K562 (cell line): Measurements from ENCODE around the gene ENKUR. TPM values are rescaled to one million over a fixed set of nuclear protein-coding genes. Genes with fewer than 3 reads are reported as not detected.

ENCODE experiments used
- ATAC-seq: fragments of 200-7000 bp; cut with Tn5 transposase; 3 replicates; pipeline ENCODE4 v1.9.1; 2020; ENCODE audit warnings: moderate library complexity
- BruUV-seq: library from RNA; stranded (reverse); fragments of 400-500 nt; replicated peaks from 2 replicates; lab custom pipeline; 2021; lab: Mats Ljungman, UMichigan
- CTCF ChIA-PET: fragments of 300-600 bp; formaldehyde crosslinking; extraction: SDS; loops from one replicate; lab custom pipeline; 2021; ENCODE audit warnings: low intra/inter-chr PET ratio; lab: Yijun Ruan, JAX
- POLR2A ChIA-PET: fragments of 300-600, 350-650 bp; sonication (Branson Sonifier 250); formaldehyde crosslinking; extraction: SDS; loops from one replicate; lab custom pipeline; 2021; ENCODE audit warnings: antibody characterized with exemption, inconsistent platforms; lab: Yijun Ruan, JAX
- DNase-seq, 4 experiments: peaks; one replicate each; pipeline versions ENCODE4 v3.0.0 to v3.0.0-alpha.2; 2011 to 2018; ENCODE audit warnings: low spot score in 3 of 4, mixed read lengths in 3 of 4; ENCODE audit errors: extremely low read depth in 1 of 4
- FAIRE-seq: peaks from 2 replicates; lab custom pipeline; 2011; peaks lifted over from hg19 to GRCh38; lab: Jason Lieb, UNC
- H2AFZ ChIP-seq: 2 replicates; pipeline ENCODE4 v1.6.0; 2011; ENCODE audit warnings: low read depth, low read length, control low read depth, inconsistent platforms
- H3K27ac ChIP-seq: fragments of 200-600 bp; 3 replicates; pipeline ENCODE4 v1.8.0; 2011; ENCODE audit warnings: low read depth, mild to moderate bottlenecking, control low read depth, inconsistent platforms, low read length, moderate library complexity, mixed read lengths; ENCODE audit errors: extremely low read depth
- H3K27me3 ChIP-seq, 2 experiments: fragments of 300-600 bp in 1 of 2; 2 replicates in 1 of 2; 3 replicates in 1 of 2; pipeline versions ENCODE4 v1.6.0 to v1.8.0; 2011; ENCODE audit warnings: inconsistent platforms in 2 of 2, low read length in 2 of 2, mild to moderate bottlenecking in 1 of 2, mixed read lengths in 1 of 2, moderate library complexity in 1 of 2; ENCODE audit not compliant: control insufficient read depth in 2 of 2, insufficient read depth in 2 of 2
- H3K36me3 ChIP-seq: fragments of 300-600 bp; 3 replicates; pipeline ENCODE4 v1.8.0; 2011; ENCODE audit warnings: mild to moderate bottlenecking, low read length, inconsistent platforms; ENCODE audit not compliant: control insufficient read depth, insufficient read depth
- H3K4me1 ChIP-seq, 2 experiments: fragments of 200-600 bp in 1 of 2; replicated peaks in 1 of 2; 2 replicates in 1 of 2; 3 replicates in 1 of 2; pipeline versions ENCODE4 v1.5.1 to v1.8.0; 2011; ENCODE audit warnings: inconsistent platforms in 2 of 2, low read length in 2 of 2, mild to moderate bottlenecking in 1 of 2, mixed read lengths in 1 of 2, moderate library complexity in 1 of 2; ENCODE audit not compliant: control insufficient read depth in 2 of 2, insufficient read depth in 2 of 2
- H3K4me2 ChIP-seq: 2 replicates; pipeline ENCODE4 v1.6.1; 2011; ENCODE audit warnings: low read length, control low read depth, inconsistent platforms, mixed read lengths; ENCODE audit not compliant: insufficient read depth
- H3K4me3 ChIP-seq: fragments of 200-600 bp; sonication (generic), shearing (Covaris generic); 2 replicates; pipeline ENCODE4 v1.5.1; 2016; ENCODE audit warnings: control low read depth, inconsistent platforms
- H3K79me2 ChIP-seq: fragments of 200-600 bp; 3 replicates; pipeline ENCODE4 v1.8.0; 2011; ENCODE audit warnings: low read length, inconsistent platforms; ENCODE audit not compliant: control insufficient read depth, insufficient read depth
- H3K9ac ChIP-seq, 2 experiments: 2 replicates each; pipeline versions ENCODE4 v1.6.0 to v1.6.1; 2011; ENCODE audit warnings: low read depth in 2 of 2, low read length in 2 of 2, control low read depth in 1 of 2, inconsistent platforms in 1 of 2, mild to moderate bottlenecking in 1 of 2, mixed read lengths in 1 of 2; ENCODE audit not compliant: insufficient read depth in 1 of 2
- H3K9me1 ChIP-seq: one replicate; pipeline ENCODE4 v1.6.0; 2011; ENCODE audit warnings: inconsistent platforms, mild to moderate bottlenecking, low read length, moderate library complexity; ENCODE audit not compliant: control insufficient read depth, insufficient read depth
- H3K9me3 ChIP-seq: replicated peaks from 2 replicates; pipeline ENCODE4 v1.5.1; 2011; ENCODE audit warnings: low read depth, low read length, inconsistent platforms; ENCODE audit not compliant: control insufficient read depth, insufficient read depth
- H4K20me1 ChIP-seq: replicated peaks from 2 replicates; pipeline ENCODE4 v1.6.1; 2011; ENCODE audit warnings: low read length, inconsistent platforms, mixed read lengths; ENCODE audit not compliant: control insufficient read depth, insufficient read depth
- BRCA1 ChIP-seq, 2 experiments: fragments of 450-650 bp in 1 of 2; sonication (generic) in 1 of 2; formaldehyde crosslinking in 1 of 2; IDR thresholded peaks; 2 replicates each; pipeline versions ENCODE4 v1.5.0 to v1.6.1; 2017 to 2020; ENCODE audit warnings: mild to moderate bottlenecking in 1 of 2, missing genetic modification reagents in 1 of 2
- CHAMP1 ChIP-seq: fragments of 450-650 bp; IDR thresholded peaks from 2 replicates; pipeline ENCODE4 v1.6.1; 2016; ENCODE audit warnings: mild to moderate bottlenecking
- POLR2H ChIP-seq: IDR thresholded peaks from 2 replicates; pipeline ENCODE4 v1.6.1; 2016; ENCODE audit warnings: missing genetic modification characterization, low read depth, mild to moderate bottlenecking, control low read depth, missing compliant biosample characterization, moderate library complexity
- TAF7 ChIP-seq: fragments of 450-650 bp; IDR thresholded peaks from 2 replicates; pipeline ENCODE4 v1.6.1; 2016; ENCODE audit warnings: missing genetic modification characterization, missing compliant biosample characterization
- WGBS: fragments of 100-300 bp; shearing (Covaris generic); methylation state at CpG from one replicate; pipeline ENCODE4 v1.1.6; 2016; ENCODE audit warnings: low coverage, mixed read lengths; ENCODE audit not compliant: insufficient coverage; ENCODE audit errors: missing lambda C conversion rate; 5-methylcytosine and 5-hydroxymethylcytosine counted together
- in situ Hi-C: fragments of 300-500 bp; cut with MboI; formaldehyde crosslinking; loops from 4 replicates; pipeline ENCODE4 v1.15.0; 2018; ENCODE audit warnings: inconsistent platforms, mixed read lengths
- intact Hi-C: fragments of 100-400 bp; cut with micrococcal nuclease; formaldehyde crosslinking; loops from 2 replicates; pipeline ENCODE4 v1.14.2; 2022
- polyA plus RNA-seq, 8 experiments: library from polyadenylated mRNA; depleted of rRNA in 4 of 8; stranded (reverse) in 5 of 8; unstranded in 3 of 8; fragments of >200 nt; fragmentation: Nextera tagmentation in 2 of 8; fragmentation: Illumina TruSeq in 1 of 8; extraction: Ambion mirVana in 2 of 8; extraction: Trizol in 1 of 8; gene quantifications; 2 replicates each; pipeline versions ENCODE4 v1.2.1 to v1.2.3, GENCODE V29; 2011 to 2014; ENCODE audit warnings: inconsistent platforms in 1 of 8, missing spikeins in 1 of 8
- total RNA-seq, 7 experiments: library from RNA; depleted of rRNA in 6 of 7; stranded (reverse); fragments of >200 nt in 6 of 7; fragmentation: Illumina TruSeq in 2 of 7; extraction: Trizol in 2 of 7; gene quantifications; 2 replicates each; pipeline versions ENCODE4 v1.2.1 to v1.2.3, GENCODE V29; 2011 to 2021; ENCODE audit warnings: low replicate concordance in 1 of 7
- TF ChIP-seq, protein P1 (sequence below), 2 experiments: fragments of 450-650 bp in 1 of 2; IDR thresholded peaks; 2 replicates each; pipeline ENCODE4 v1.6.1; 2011 to 2017; ENCODE audit warnings: low read depth in 2 of 2, antibody characterized with exemption in 1 of 2, borderline replicate concordance in 1 of 2, low read length in 1 of 2, mild to moderate bottlenecking in 1 of 2, mixed read lengths in 1 of 2; ENCODE audit not compliant: control insufficient read depth in 1 of 2
- TF ChIP-seq, protein P2 (sequence below), 2 experiments: fragments of 200-800 bp in 1 of 2; sonication (Bioruptor generic) in 1 of 2; sonication (generic) in 1 of 2; formaldehyde crosslinking in 1 of 2; IDR thresholded peaks in 1 of 2; conservative IDR thresholded peaks in 1 of 2; 2 replicates each; pipeline versions ENCODE4 v1.5.0 to v1.6.1; 2016 to 2020; ENCODE audit warnings: missing compliant biosample characterization in 1 of 2, missing genetic modification characterization in 1 of 2, missing genetic modification reagents in 1 of 2
- TF ChIP-seq, protein P3 (sequence below): fragments of 450-650 bp; IDR thresholded peaks from 2 replicates; pipeline ENCODE4 v1.6.1; 2018; ENCODE audit not compliant: partially characterized antibody

ENKUR gene
- total and polyA plus RNA-seq, 9 of the 15 experiments (the other 6 are each of a cell fraction or from before 2014, with no cell fraction given): 0.06 to 0.46 (median 0.20) TPM

DNA sequence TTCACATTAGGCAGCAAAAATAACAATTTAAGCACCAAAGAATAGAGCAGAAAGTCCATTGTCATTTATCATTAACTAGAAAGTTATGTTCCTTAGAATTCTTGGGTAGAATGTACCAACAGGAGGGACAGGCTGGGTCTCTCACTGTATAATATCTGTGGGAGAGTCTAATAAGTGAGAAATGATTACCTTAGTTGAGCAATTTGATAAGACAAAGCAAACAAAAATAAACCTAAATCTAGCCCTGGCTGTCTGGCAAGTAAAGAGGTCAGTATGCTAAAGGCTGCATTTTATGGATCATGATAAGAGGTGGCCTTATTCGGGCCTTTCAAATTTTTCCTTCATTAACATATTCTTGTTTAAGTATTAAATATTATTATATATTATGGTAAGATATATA lies 36.1 kb upstream of the ENKUR start (continued):
- TF ChIP-seq, protein P1, sequence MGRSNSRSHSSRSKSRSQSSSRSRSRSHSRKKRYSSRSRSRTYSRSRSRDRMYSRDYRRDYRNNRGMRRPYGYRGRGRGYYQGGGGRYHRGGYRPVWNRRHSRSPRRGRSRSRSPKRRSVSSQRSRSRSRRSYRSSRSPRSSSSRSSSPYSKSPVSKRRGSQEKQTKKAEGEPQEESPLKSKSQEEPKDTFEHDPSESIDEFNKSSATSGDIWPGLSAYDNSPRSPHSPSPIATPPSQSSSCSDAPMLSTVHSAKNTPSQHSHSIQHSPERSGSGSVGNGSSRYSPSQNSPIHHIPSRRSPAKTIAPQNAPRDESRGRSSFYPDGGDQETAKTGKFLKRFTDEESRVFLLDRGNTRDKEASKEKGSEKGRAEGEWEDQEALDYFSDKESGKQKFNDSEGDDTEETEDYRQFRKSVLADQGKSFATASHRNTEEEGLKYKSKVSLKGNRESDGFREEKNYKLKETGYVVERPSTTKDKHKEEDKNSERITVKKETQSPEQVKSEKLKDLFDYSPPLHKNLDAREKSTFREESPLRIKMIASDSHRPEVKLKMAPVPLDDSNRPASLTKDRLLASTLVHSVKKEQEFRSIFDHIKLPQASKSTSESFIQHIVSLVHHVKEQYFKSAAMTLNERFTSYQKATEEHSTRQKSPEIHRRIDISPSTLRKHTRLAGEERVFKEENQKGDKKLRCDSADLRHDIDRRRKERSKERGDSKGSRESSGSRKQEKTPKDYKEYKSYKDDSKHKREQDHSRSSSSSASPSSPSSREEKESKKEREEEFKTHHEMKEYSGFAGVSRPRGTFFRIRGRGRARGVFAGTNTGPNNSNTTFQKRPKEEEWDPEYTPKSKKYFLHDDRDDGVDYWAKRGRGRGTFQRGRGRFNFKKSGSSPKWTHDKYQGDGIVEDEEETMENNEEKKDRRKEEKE (IDR thresholded peaks at IDR 0.05; ENCODE audit: borderline replicate concordance in 1 of 2, control insufficient read depth in 1 of 2, low read depth in 2 of 2, low read length in 1 of 2): no peak
- TF ChIP-seq BRCA1 (IDR thresholded peaks at IDR 0.05) (no peak), BRCA1 (CRISPR knock-in tag; IDR thresholded peaks at IDR 0.05) (no peak), TAF7 (tag) (no peak)

GRCh38 chr10:25050402-25050801 lies 34.4 kb upstream of the ENKUR start:
- ATAC-seq (no peak), DNase-seq (no peak), FAIRE-seq (no peak)
- Histone ChIP-seq H3K27me3 (no peaks in the 10 kb centered on the region), H3K36me3 (no peaks in the 10 kb centered on the region), H3K4me1 (peaks cover 7 to 18% of the 10 kb centered on the region in 2 experiments; a peak in 4 of 5 replicates), H3K4me3 (no peak overlapping the region), H3K4me2 (no peak overlapping the region), H4K20me1 (no peaks in the 10 kb centered on the region), H2AFZ (no peak overlapping the region), H3K9me3 (peaks cover 5% of the 10 kb centered on the region)
- in situ Hi-C loops (no loop called here), intact Hi-C loops (no loop called here)
- ChIA-PET POLR2A (no interaction called here), CTCF (no interaction called here)
- BruUV-seq: no TSS peak
- WGBS: 63% methylated on average over 9 of the region's 9 CpGs
- TF ChIP-seq, protein P2, sequence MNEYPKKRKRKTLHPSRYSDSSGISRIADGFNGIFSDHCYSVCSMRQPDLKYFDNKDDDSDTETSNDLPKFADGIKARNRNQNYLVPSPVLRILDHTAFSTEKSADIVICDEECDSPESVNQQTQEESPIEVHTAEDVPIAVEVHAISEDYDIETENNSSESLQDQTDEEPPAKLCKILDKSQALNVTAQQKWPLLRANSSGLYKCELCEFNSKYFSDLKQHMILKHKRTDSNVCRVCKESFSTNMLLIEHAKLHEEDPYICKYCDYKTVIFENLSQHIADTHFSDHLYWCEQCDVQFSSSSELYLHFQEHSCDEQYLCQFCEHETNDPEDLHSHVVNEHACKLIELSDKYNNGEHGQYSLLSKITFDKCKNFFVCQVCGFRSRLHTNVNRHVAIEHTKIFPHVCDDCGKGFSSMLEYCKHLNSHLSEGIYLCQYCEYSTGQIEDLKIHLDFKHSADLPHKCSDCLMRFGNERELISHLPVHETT (CRISPR knock-in tag; conservative IDR thresholded peaks at IDR 0.05 in 1 of 2, IDR thresholded peaks at IDR 0.05 in 1 of 2): no peak
- TF ChIP-seq CHAMP1 (0 out of 2 replicates have a peak, but pooled peaks have one; percentile 72), POLR2H (tag) (no peak)
- TF ChIP-seq, protein P3, sequence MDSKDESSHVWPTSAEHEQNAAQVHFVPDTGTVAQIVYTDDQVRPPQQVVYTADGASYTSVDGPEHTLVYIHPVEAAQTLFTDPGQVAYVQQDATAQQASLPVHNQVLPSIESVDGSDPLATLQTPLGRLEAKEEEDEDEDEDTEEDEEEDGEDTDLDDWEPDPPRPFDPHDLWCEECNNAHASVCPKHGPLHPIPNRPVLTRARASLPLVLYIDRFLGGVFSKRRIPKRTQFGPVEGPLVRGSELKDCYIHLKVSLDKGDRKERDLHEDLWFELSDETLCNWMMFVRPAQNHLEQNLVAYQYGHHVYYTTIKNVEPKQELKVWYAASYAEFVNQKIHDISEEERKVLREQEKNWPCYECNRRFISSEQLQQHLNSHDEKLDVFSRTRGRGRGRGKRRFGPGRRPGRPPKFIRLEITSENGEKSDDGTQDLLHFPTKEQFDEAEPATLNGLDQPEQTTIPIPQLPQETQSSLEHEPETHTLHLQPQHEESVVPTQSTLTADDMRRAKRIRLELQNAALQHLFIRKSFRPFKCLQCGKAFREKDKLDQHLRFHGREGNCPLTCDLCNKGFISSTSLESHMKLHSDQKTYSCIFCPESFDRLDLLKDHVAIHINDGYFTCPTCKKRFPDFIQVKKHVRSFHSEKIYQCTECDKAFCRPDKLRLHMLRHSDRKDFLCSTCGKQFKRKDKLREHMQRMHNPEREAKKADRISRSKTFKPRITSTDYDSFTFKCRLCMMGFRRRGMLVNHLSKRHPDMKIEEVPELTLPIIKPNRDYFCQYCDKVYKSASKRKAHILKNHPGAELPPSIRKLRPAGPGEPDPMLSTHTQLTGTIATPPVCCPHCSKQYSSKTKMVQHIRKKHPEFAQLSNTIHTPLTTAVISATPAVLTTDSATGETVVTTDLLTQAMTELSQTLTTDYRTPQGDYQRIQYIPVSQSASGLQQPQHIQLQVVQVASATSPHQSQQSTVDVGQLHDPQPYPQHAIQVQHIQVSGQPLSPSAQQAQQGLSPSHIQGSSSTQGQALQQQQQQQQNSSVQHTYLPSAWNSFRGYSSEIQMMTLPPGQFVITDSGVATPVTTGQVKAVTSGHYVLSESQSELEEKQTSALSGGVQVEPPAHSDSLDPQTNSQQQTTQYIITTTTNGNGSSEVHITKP: peak; percentile 87
- TF ChIP-seq, all 486 proteins: peak for 2
- no peaks in the 10 kb centered on the region for H3K9me1 ChIP-seq
- H3K79me2 ChIP-seq: no peaks in the 10 kb centered on the region
- no peak overlapping the region for H3K27ac ChIP-seq
- no peak overlapping the region for H3K9ac ChIP-seq
